K562 (cell line): ENCODE data around the gene EFNA2. TPM values are rescaled to one million over a fixed set of nuclear protein-coding genes. Genes with fewer than 3 reads are reported as not detected.
A peak's percentile ranks its signal among the peaks of the same experiment; 100 is the strongest.

Experiments used
- AFF1 ChIP-seq, 2 experiments: fragments of 450-650 bp; IDR thresholded peaks; 2 replicates each; pipeline ENCODE4 v1.6.1; 2018; ENCODE audit warnings: mild to moderate bottlenecking in 2 of 2, low read depth in 1 of 2; ENCODE audit not compliant: partially characterized antibody in 2 of 2
- ARID3B ChIP-seq: fragments of 250-450 bp; sonication (Bioruptor Pico); IDR thresholded peaks from 2 replicates; pipeline ENCODE4 v1.4.0; 2020; ENCODE audit warnings: borderline replicate concordance
- ETV5 ChIP-seq: sonication (generic); formaldehyde crosslinking; IDR thresholded peaks from 2 replicates; pipeline ENCODE4 v1.4.0; 2020; ENCODE audit warnings: low read depth, mild to moderate bottlenecking, missing genetic modification reagents
- KLF13 ChIP-seq: fragments of 450-650 bp; IDR thresholded peaks from 2 replicates; pipeline ENCODE4 v1.6.1; 2016; ENCODE audit warnings: missing genetic modification characterization, low read depth, mild to moderate bottlenecking, missing compliant biosample characterization, moderate library complexity, borderline replicate concordance
- LEF1 ChIP-seq: fragments of 450-650 bp; IDR thresholded peaks from 2 replicates; pipeline ENCODE4 v1.6.1; 2016; ENCODE audit warnings: mild to moderate bottlenecking
- PHB2 ChIP-seq: fragments of 450-650 bp; IDR thresholded peaks from 2 replicates; pipeline ENCODE4 v1.6.1; 2017; ENCODE audit warnings: low read depth
- PTBP1 ChIP-seq: fragments of 200-400 bp; formaldehyde crosslinking; IDR thresholded peaks from 2 replicates; pipeline ENCODE4 v1.6.1; 2017; ENCODE audit warnings: low read depth, low read length
- PYGO2 ChIP-seq: fragments of 450-650 bp; IDR thresholded peaks from 2 replicates; pipeline ENCODE4 v1.6.1; 2016; ENCODE audit warnings: mild to moderate bottlenecking, missing genetic modification characterization, moderate library complexity, missing compliant biosample characterization
- RFX5 ChIP-seq: IDR thresholded peaks from 2 replicates; pipeline ENCODE4 v1.6.1; 2011; ENCODE audit warnings: low read depth, mild to moderate bottlenecking, improper control_type of control experiment, low read length
- SMAD1 ChIP-seq: fragments of 150-350 bp; IDR thresholded peaks from 2 replicates; pipeline ENCODE4 v1.6.1; 2014; ENCODE audit warnings: low read length, low read depth; ENCODE audit not compliant: partially characterized antibody
- SMAD2 ChIP-seq: fragments of 150-350 bp; IDR thresholded peaks from 2 replicates; pipeline ENCODE4 v1.6.1; 2014; ENCODE audit warnings: low read depth, mild to moderate bottlenecking, low read length
- SMARCC2 ChIP-seq: fragments of 450-650 bp; IDR thresholded peaks from 2 replicates; pipeline ENCODE4 v1.6.1; 2017; ENCODE audit warnings: antibody characterized with exemption, moderate library complexity, mild to moderate bottlenecking, low read depth
- SPI1 ChIP-seq: IDR thresholded peaks from 2 replicates; pipeline ENCODE4 v1.6.1; 2011; ENCODE audit warnings: low read depth, low read length, control low read depth, borderline replicate concordance
- ZBTB12 ChIP-seq: fragments of 250-450 bp; sonication (Bioruptor Pico); IDR thresholded peaks from 2 replicates; pipeline ENCODE4 v1.4.0; 2020
- ZFP1 ChIP-seq: fragments of 450-650 bp; formaldehyde crosslinking; IDR thresholded peaks from 2 replicates; pipeline ENCODE4 v1.4.0; 2020; ENCODE audit warnings: mild to moderate bottlenecking, mixed read lengths
- ZNF184 ChIP-seq: sonication (generic); formaldehyde crosslinking; IDR thresholded peaks from 2 replicates; pipeline ENCODE4 v1.5.0; 2020; ENCODE audit warnings: missing genetic modification reagents
- ZNF395 ChIP-seq: fragments of 200-800 bp; sonication (Bioruptor generic); IDR thresholded peaks from 2 replicates; pipeline ENCODE4 v1.6.1; 2017; ENCODE audit warnings: missing genetic modification characterization, missing compliant biosample characterization
- ZNF57 ChIP-seq: fragments of 450-650 bp; formaldehyde crosslinking; IDR thresholded peaks from 2 replicates; pipeline ENCODE4 v1.4.0; 2020; ENCODE audit warnings: mild to moderate bottlenecking, moderate library complexity
- ZNF79 ChIP-seq: fragments of 250-450 bp; sonication (Bioruptor Pico); IDR thresholded peaks from 2 replicates; pipeline ENCODE4 v1.4.0; 2020; ENCODE audit warnings: low read depth, mild to moderate bottlenecking, moderate library complexity
- polyA plus RNA-seq, 8 experiments: library from polyadenylated mRNA; depleted of rRNA in 4 of 8; stranded (reverse) in 5 of 8; unstranded in 3 of 8; fragments of >200 nt; fragmentation: Nextera tagmentation in 2 of 8; fragmentation: Illumina TruSeq in 1 of 8; extraction: Ambion mirVana in 2 of 8; extraction: Trizol in 1 of 8; gene quantifications; 2 replicates each; pipeline versions ENCODE4 v1.2.1 to v1.2.3, GENCODE V29; 2011 to 2014; ENCODE audit warnings: inconsistent platforms in 1 of 8, missing spikeins in 1 of 8
- total RNA-seq, 7 experiments: library from RNA; depleted of rRNA in 6 of 7; stranded (reverse); fragments of >200 nt in 6 of 7; fragmentation: Illumina TruSeq in 2 of 7; extraction: Trizol in 2 of 7; gene quantifications; 2 replicates each; pipeline versions ENCODE4 v1.2.1 to v1.2.3, GENCODE V29; 2011 to 2021; ENCODE audit warnings: low replicate concordance in 1 of 7

EFNA2 gene
- total and polyA plus RNA-seq, 9 of the 15 experiments (the other 6 are each of a cell fraction or from before 2014, with no cell fraction given), result 0.11 to 0.44 (median 0.15) TPM; not detected in 6

GRCh38 chr19:1239796-1240737 is 45.6 kb upstream of the EFNA2 start (continued):
- TF ChIP-seq ZBTB12 (CRISPR knock-in tag) (peak; percentile 94), PHB2 (no peak), SMAD1 (no peak), SPI1 (no peak), KLF13 (tag) (peak; percentile 78; the same call in 1 of the 2 replicates), LEF1 (no peak), ZNF184 (CRISPR knock-in tag) (no peak), ZFP1 (CRISPR knock-in tag) (no peak), PYGO2 (tag) (no peak), ZNF395 (CRISPR knock-in tag) (no peak), ETV5 (CRISPR knock-in tag) (no peak), SMAD2 (no peak), PTBP1 (no peak), ARID3B (CRISPR knock-in tag) (0 out of 2 replicates have a peak, but pooled peaks have one; percentile 37), ZNF79 (CRISPR knock-in tag) (no peak), SMARCC2 (no peak), AFF1 (IDR thresholded peaks at IDR 0.05; ENCODE audit: low read depth in 1 of 2, partially characterized antibody in 2 of 2) (no peak), RFX5 (peak; percentile 55; the same call in 1 of the 2 replicates), ZNF57 (no peak)
